ENCODE measurements around the gene DNAH14.
"Not testable (repeated sequence)": the region's sequence is repeated elsewhere in the genome, so short reads cannot be mapped to it uniquely, and the experiment has no call there.

Gene DNAH14

GRCh38 chr1:224921354-224921753, 8.1 kb upstream of the DNAH14 start:
- no peak for DNase-seq (ENCODE audit: low spot score)

GRCh38 chr1:224922404-224923164, 6.9 kb upstream of the DNAH14 start:
- DNase-seq (ENCODE audit: low spot score): peak; percentile 70

GRCh38 chr1:224923726-224924125, 5.7 kb upstream of the DNAH14 start:
- DNase-seq (ENCODE audit: low spot score): no peak

- not testable (repeated sequence) for DNase-seq (ENCODE audit: low spot score)
These were observed 1.8 kb upstream of the DNAH14 start for GRCh38 chr1:224927631-224928030.

GRCh38 chr1:224928906-224929305, 569 bp upstream of the DNAH14 start:
- DNase-seq (ENCODE audit: low spot score): no peak

- no peak for DNase-seq (ENCODE audit: low spot score)
These were observed 2.1 kb downstream of the DNAH14 start for GRCh38 chr1:224931605-224932004.

- no peak for DNase-seq (ENCODE audit: low spot score)
These were observed 3.3 kb downstream of the DNAH14 start for GRCh38 chr1:224932607-224933249.

GRCh38 chr1:224933584-224933983, 4.1 kb downstream of the DNAH14 start:
- DNase-seq (ENCODE audit: low spot score): no peak

- no peak for DNase-seq (ENCODE audit: low spot score)
These were observed 9.2 kb downstream of the DNAH14 start for GRCh38 chr1:224938652-224939051.

GRCh38 chr1:224939844-224940425, 10.5 kb downstream of the DNAH14 start:
- DNase-seq (ENCODE audit: low spot score): no peak

- DNase-seq (ENCODE audit: low spot score): not testable (repeated sequence)
These were observed 11.3 kb downstream of the DNAH14 start for GRCh38 chr1:224940735-224941134.

GRCh38 chr1:224945651-224946348, 16.3 kb downstream of the DNAH14 start:
- not testable (repeated sequence) for DNase-seq (ENCODE audit: low spot score)

GRCh38 chr1:224946349-224946691, 16.8 kb downstream of the DNAH14 start:
- DNase-seq (ENCODE audit: low spot score): not testable (repeated sequence)

- no peak for DNase-seq (ENCODE audit: low spot score)
These were observed 28.2 kb downstream of the DNAH14 start for GRCh38 chr1:224957696-224958095.

- DNase-seq (ENCODE audit: low spot score): no peak
These were observed 29.0 kb downstream of the DNAH14 start for GRCh38 chr1:224958490-224958889.

- DNase-seq (ENCODE audit: low spot score): no peak
These were observed 29.6 kb downstream of the DNAH14 start for GRCh38 chr1:224959115-224959514.

GRCh38 chr1:224959656-224960055, 30.2 kb downstream of the DNAH14 start:
- no peak for DNase-seq (ENCODE audit: low spot score)

- no peak for DNase-seq (ENCODE audit: low spot score)
These were observed 50.7 kb downstream of the DNAH14 start for GRCh38 chr1:224980181-224980580.

- not testable (repeated sequence) for DNase-seq (ENCODE audit: low spot score)
These were observed 52.5 kb downstream of the DNAH14 start for GRCh38 chr1:224981922-224982354.

- DNase-seq (ENCODE audit: low spot score): no peak
These were observed 58.6 kb downstream of the DNAH14 start for GRCh38 chr1:224988042-224988441.

GRCh38 chr1:224989615-224990014, 60.1 kb downstream of the DNAH14 start:
- no peak for DNase-seq (ENCODE audit: low spot score)

GRCh38 chr1:224991550-224991949, 62.1 kb downstream of the DNAH14 start:
- not testable (repeated sequence) for DNase-seq (ENCODE audit: low spot score)

- no peak for DNase-seq (ENCODE audit: low spot score)
These were observed 66.1 kb downstream of the DNAH14 start for GRCh38 chr1:224995602-224996001.
